Suprapubic skin (tissue), 4 donors: Measurements from ENCODE around the gene GREB1L. TPM values are rescaled to one million over a fixed set of nuclear protein-coding genes. Genes with fewer than 3 reads are reported as not detected.
"Not testable (repeated sequence)": the region's sequence is repeated elsewhere in the genome, so short reads cannot be mapped to it uniquely, and the experiment has no call there.

Source experiments
- DNase-seq, 2 donors: peaks; one replicate each; pipeline ENCODE4 v3.0.0-alpha.2; 2019; ENCODE audit warnings: low spot score in 2 of 2
- H3K27ac ChIP-seq: fragments of 200-600 bp; sonication (generic); one replicate; pipeline ENCODE4 v1.5.1; 2019
- H3K27me3 ChIP-seq: fragments of 200-600 bp; sonication (generic); one replicate; pipeline ENCODE4 v1.5.1; 2019
- H3K36me3 ChIP-seq: fragments of 200-600 bp; sonication (generic); one replicate; pipeline ENCODE4 v1.5.1; 2019
- H3K4me1 ChIP-seq: fragments of 200-600 bp; sonication (generic); one replicate; pipeline ENCODE4 v1.5.1; 2019
- H3K4me3 ChIP-seq: fragments of 200-600 bp; sonication (generic); one replicate; pipeline ENCODE4 v1.5.1; 2019; ENCODE audit warnings: mild to moderate bottlenecking
- H3K9me3 ChIP-seq: fragments of 200-600 bp; sonication (generic); one replicate; pipeline ENCODE4 v1.5.1; 2019
- CTCF ChIP-seq, 2 donors: fragments of 200-600 bp in 1 of 2; fragments of 450-650 bp in 1 of 2; sonication (generic) in 1 of 2; IDR thresholded peaks; one replicate each; pipeline ENCODE4 v1.5.1; 2016 to 2019; ENCODE audit warnings: antibody characterized with exemption in 2 of 2, mild to moderate bottlenecking in 1 of 2, moderate library complexity in 1 of 2
- EP300 ChIP-seq: sonication (generic); formaldehyde crosslinking; IDR thresholded peaks from one replicate; pipeline ENCODE4 v1.6.1; 2017; ENCODE audit warnings: antibody characterized with exemption
- POLR2A ChIP-seq, 2 donors: fragments of 450-650 bp; IDR thresholded peaks; one replicate each; pipeline ENCODE4 v1.6.1; 2017; ENCODE audit warnings: antibody characterized with exemption in 2 of 2, mild to moderate bottlenecking in 2 of 2, moderate library complexity in 2 of 2
- POLR2AphosphoS5 ChIP-seq, 3 donors: sonication (generic); formaldehyde crosslinking; IDR thresholded peaks; one replicate each; pipeline ENCODE4 v1.6.1; 2017; ENCODE audit warnings: antibody characterized with exemption in 3 of 3
- WGBS: methylation state at CpG from one replicate; pipeline ENCODE4 v1.1.5; 2018; 5-methylcytosine and 5-hydroxymethylcytosine counted together
- total RNA-seq, 4 donors: library from RNA; depleted of rRNA; stranded (reverse); fragments of >200 nt; gene quantifications; one replicate each; pipeline ENCODE4 v1.1.0, GENCODE V29; 2016

GREB1L gene
- total RNA-seq, 4 donors from 2014 or later = 1.6 to 7.6 (median 3.7) TPM

DNA sequence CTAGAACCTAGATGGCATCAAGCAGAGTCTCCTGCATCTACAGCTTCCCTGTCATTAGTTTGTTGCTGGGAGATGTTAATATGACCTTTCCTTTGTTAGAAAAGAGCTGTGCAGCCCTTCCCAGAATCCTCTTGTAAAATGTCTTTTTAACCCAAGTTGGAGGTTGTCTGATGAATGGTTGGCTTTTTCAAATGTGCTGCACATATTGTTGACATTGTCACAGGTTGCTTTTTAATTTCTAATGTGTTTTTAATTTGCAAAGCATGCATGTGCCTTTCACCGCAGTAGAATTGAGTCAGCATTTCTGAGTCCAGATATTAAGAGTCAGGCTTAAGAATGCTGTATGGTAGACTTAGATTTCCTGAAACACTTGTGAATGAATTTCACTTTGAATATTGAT, 120.8 kb downstream of the GREB1L start:
- no peak for DNase-seq
- no peak overlapping the region for H3K27ac ChIP-seq
- 53% methylated on average over 1 of the region's 1 CpG for WGBS
- H3K4me3 ChIP-seq = no peak overlapping the region
- no peaks in the 10 kb centered on the region for H3K4me1 ChIP-seq
- peaks cover 4% of the 10 kb centered on the region for H3K27me3 ChIP-seq
- H3K36me3 ChIP-seq = no peaks in the 10 kb centered on the region
- H3K9me3 ChIP-seq = no peaks in the 10 kb centered on the region
- TF ChIP-seq EP300 (no peak), POLR2A (IDR thresholded peaks at IDR 0.05) (no peak), POLR2AphosphoS5 (IDR thresholded peaks at IDR 0.05) (no peak), CTCF (IDR thresholded peaks at IDR 0.05) (no peak)

DNA sequence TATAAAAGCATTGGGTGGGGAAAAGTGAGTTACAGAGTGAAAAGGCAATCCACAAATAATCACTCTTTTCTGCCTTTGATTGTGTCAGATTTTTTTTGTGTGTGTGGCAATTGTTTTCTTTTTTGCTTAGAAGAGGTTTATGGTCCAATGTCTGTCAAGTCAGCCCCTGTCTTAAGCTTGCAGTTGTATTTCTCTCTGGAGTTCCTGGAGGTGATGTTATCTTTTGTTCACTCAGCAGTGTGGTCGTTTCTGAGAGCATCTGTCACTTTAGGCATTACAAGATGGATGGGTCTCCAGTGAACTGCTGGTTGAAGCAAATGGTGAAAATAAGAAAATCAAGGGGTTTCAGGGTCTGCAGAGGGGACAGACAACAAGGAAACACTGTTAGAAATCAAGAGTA, 121.3 kb downstream of the GREB1L start:
- no peak for TF ChIP-seq EP300
- TF ChIP-seq CTCF (IDR thresholded peaks at IDR 0.05) = no peak
- TF ChIP-seq POLR2A (IDR thresholded peaks at IDR 0.05) = no peak
- TF ChIP-seq POLR2AphosphoS5 (IDR thresholded peaks at IDR 0.05) = no peak
- 3% methylated on average over 1 of the region's 1 CpG for WGBS
- Histone ChIP-seq H3K27ac (no peak overlapping the region), H3K4me3 (no peak overlapping the region), H3K36me3 (no peaks in the 10 kb centered on the region), H3K4me1 (no peaks in the 10 kb centered on the region), H3K27me3 (peaks cover 4% of the 10 kb centered on the region), H3K9me3 (no peaks in the 10 kb centered on the region)
- no peak for DNase-seq

DNA sequence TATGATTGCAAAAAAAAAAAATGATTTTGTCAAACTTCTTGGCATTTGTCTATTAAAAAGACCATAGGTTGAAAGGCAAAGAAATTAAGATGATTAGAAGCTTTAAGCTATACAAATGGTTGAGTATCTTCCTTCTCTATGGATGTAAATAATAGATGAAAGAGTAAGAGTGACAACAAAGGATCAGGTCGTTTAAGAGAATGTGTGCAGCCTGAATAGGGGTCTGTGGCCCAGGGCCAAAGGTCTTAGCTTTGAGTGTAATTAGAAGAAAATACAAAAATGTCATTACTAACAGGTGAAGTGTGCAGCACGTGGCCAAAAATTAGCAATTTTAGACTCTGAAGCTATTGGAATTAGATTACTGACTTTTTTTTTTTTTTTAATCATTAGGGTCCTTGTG, 122.4 kb downstream of the GREB1L start:
- Histone ChIP-seq H3K4me1 (no peaks in the 10 kb centered on the region), H3K4me3 (no peak overlapping the region), H3K36me3 (no peaks in the 10 kb centered on the region), H3K27me3 (peaks cover 4% of the 10 kb centered on the region), H3K9me3 (no peaks in the 10 kb centered on the region), H3K27ac (no peak overlapping the region)
- TF ChIP-seq POLR2A (IDR thresholded peaks at IDR 0.05) (no peak), POLR2AphosphoS5 (IDR thresholded peaks at IDR 0.05) (no peak), CTCF (IDR thresholded peaks at IDR 0.05) (no peak), EP300 (no peak)
- no peak for DNase-seq
- 68% methylated on average over 2 of the region's 2 CpGs for WGBS

GRCh38 chr18:21366896-21367295, 124.9 kb downstream of the GREB1L start:
- DNase-seq = no peak
- Histone ChIP-seq H3K36me3 (no peaks in the 10 kb centered on the region), H3K4me3 (no peak overlapping the region), H3K4me1 (no peaks in the 10 kb centered on the region), H3K27me3 (peaks cover 6% of the 10 kb centered on the region), H3K27ac (no peak overlapping the region), H3K9me3 (no peaks in the 10 kb centered on the region)
- TF ChIP-seq EP300 (no peak), CTCF (IDR thresholded peaks at IDR 0.05) (no peak), POLR2A (IDR thresholded peaks at IDR 0.05) (no peak), POLR2AphosphoS5 (IDR thresholded peaks at IDR 0.05) (no peak)
- 87% methylated on average over 2 of the region's 2 CpGs for WGBS

- Histone ChIP-seq H3K27ac (no peak overlapping the region), H3K4me1 (no peaks in the 10 kb centered on the region), H3K36me3 (no peaks in the 10 kb centered on the region), H3K27me3 (peaks cover 3% of the 10 kb centered on the region), H3K4me3 (no peak overlapping the region), H3K9me3 (no peaks in the 10 kb centered on the region)
- no peak for DNase-seq
- WGBS = 26% methylated on average over 4 of the region's 4 CpGs
- TF ChIP-seq CTCF (IDR thresholded peaks at IDR 0.05) = no peak
- TF ChIP-seq POLR2A (IDR thresholded peaks at IDR 0.05) = no peak
- no peak for TF ChIP-seq POLR2AphosphoS5 (IDR thresholded peaks at IDR 0.05)
- TF ChIP-seq EP300 = no peak
Observed at GRCh38 chr18:21369146-21369545, 127.1 kb downstream of the GREB1L start.

- not testable (repeated sequence) for H3K36me3 ChIP-seq, H3K4me3 ChIP-seq, DNase-seq, H3K9me3 ChIP-seq, H3K27ac ChIP-seq, H3K27me3 ChIP-seq, H3K4me1 ChIP-seq
- WGBS = 86% methylated on average over 7 of the region's 7 CpGs
Observed at GRCh38 chr18:21369597-21369996, 127.6 kb downstream of the GREB1L start.
